Neural progenitor cell (in vitro differentiated cells): ENCODE data around the gene AGBL4.

Experiments used
- EZH2 ChIP-seq: fragments of 200-600 bp; sonication (generic); IDR thresholded peaks from 2 replicates; pipeline ENCODE4 v1.6.1; 2017; ENCODE audit warnings: antibody characterized with exemption, mild to moderate bottlenecking, moderate library complexity
- EZH2phosphoT487 ChIP-seq: fragments of 200-600 bp; sonication (generic); IDR thresholded peaks from 2 replicates; pipeline ENCODE4 v1.6.1; 2017; ENCODE audit warnings: antibody characterized with exemption
- TF ChIP-seq, protein P1 (sequence below): fragments of 200-600 bp; sonication (generic); IDR thresholded peaks from 2 replicates; pipeline ENCODE4 v1.5.1; 2017; ENCODE audit warnings: antibody characterized with exemption, mild to moderate bottlenecking

- TF ChIP-seq, protein P1, sequence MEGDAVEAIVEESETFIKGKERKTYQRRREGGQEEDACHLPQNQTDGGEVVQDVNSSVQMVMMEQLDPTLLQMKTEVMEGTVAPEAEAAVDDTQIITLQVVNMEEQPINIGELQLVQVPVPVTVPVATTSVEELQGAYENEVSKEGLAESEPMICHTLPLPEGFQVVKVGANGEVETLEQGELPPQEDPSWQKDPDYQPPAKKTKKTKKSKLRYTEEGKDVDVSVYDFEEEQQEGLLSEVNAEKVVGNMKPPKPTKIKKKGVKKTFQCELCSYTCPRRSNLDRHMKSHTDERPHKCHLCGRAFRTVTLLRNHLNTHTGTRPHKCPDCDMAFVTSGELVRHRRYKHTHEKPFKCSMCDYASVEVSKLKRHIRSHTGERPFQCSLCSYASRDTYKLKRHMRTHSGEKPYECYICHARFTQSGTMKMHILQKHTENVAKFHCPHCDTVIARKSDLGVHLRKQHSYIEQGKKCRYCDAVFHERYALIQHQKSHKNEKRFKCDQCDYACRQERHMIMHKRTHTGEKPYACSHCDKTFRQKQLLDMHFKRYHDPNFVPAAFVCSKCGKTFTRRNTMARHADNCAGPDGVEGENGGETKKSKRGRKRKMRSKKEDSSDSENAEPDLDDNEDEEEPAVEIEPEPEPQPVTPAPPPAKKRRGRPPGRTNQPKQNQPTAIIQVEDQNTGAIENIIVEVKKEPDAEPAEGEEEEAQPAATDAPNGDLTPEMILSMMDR, result no peak
- no peak for TF ChIP-seq EZH2
- TF ChIP-seq EZH2phosphoT487, result no peak
Measured at GRCh38 chr1:48785869-48786268, 1237.9 kb downstream of the AGBL4 start.
